HL-60 (cell line): Measurements from ENCODE around the gene SMAP1.

ENCODE experiments used
- POLR2AphosphoS5 ChIP-seq: IDR thresholded peaks from 2 replicates; pipeline ENCODE4 v1.6.1; 2012; ENCODE audit warnings: low read depth
- TF ChIP-seq, protein P1 (sequence below): IDR thresholded peaks from one replicate; pipeline ENCODE4 v1.5.1; 2011; ENCODE audit warnings: low read length, control low read depth, inconsistent platforms; ENCODE audit not compliant: insufficient read depth
- TF ChIP-seq, protein P2 (sequence below): IDR thresholded peaks from 2 replicates; pipeline ENCODE4 v1.6.1; 2012; ENCODE audit warnings: low read depth; ENCODE audit not compliant: insufficient replicate concordance

GRCh38 chr6:70680396-70680795 lies 12.7 kb downstream of the SMAP1 start:
- TF ChIP-seq, protein P1, sequence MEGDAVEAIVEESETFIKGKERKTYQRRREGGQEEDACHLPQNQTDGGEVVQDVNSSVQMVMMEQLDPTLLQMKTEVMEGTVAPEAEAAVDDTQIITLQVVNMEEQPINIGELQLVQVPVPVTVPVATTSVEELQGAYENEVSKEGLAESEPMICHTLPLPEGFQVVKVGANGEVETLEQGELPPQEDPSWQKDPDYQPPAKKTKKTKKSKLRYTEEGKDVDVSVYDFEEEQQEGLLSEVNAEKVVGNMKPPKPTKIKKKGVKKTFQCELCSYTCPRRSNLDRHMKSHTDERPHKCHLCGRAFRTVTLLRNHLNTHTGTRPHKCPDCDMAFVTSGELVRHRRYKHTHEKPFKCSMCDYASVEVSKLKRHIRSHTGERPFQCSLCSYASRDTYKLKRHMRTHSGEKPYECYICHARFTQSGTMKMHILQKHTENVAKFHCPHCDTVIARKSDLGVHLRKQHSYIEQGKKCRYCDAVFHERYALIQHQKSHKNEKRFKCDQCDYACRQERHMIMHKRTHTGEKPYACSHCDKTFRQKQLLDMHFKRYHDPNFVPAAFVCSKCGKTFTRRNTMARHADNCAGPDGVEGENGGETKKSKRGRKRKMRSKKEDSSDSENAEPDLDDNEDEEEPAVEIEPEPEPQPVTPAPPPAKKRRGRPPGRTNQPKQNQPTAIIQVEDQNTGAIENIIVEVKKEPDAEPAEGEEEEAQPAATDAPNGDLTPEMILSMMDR = no peak
- TF ChIP-seq, protein P2, sequence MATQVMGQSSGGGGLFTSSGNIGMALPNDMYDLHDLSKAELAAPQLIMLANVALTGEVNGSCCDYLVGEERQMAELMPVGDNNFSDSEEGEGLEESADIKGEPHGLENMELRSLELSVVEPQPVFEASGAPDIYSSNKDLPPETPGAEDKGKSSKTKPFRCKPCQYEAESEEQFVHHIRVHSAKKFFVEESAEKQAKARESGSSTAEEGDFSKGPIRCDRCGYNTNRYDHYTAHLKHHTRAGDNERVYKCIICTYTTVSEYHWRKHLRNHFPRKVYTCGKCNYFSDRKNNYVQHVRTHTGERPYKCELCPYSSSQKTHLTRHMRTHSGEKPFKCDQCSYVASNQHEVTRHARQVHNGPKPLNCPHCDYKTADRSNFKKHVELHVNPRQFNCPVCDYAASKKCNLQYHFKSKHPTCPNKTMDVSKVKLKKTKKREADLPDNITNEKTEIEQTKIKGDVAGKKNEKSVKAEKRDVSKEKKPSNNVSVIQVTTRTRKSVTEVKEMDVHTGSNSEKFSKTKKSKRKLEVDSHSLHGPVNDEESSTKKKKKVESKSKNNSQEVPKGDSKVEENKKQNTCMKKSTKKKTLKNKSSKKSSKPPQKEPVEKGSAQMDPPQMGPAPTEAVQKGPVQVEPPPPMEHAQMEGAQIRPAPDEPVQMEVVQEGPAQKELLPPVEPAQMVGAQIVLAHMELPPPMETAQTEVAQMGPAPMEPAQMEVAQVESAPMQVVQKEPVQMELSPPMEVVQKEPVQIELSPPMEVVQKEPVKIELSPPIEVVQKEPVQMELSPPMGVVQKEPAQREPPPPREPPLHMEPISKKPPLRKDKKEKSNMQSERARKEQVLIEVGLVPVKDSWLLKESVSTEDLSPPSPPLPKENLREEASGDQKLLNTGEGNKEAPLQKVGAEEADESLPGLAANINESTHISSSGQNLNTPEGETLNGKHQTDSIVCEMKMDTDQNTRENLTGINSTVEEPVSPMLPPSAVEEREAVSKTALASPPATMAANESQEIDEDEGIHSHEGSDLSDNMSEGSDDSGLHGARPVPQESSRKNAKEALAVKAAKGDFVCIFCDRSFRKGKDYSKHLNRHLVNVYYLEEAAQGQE = no peak
- TF ChIP-seq POLR2AphosphoS5 = no peak
